ENCODE results near the gene UCHL3. TPM values are rescaled to one million over a fixed set of nuclear protein-coding genes. Genes with fewer than 3 reads are reported as not detected.

Gene UCHL3
- total RNA-seq, 1 donor from 2014 or later, result not detected

GRCh38 chr13:75569576-75569975, 20.0 kb downstream of the UCHL3 start:
- no peak overlapping the region for H3K4me3 ChIP-seq
- H3K27ac ChIP-seq, result no peak overlapping the region
- H3K9me3 ChIP-seq, result no peaks in the 10 kb centered on the region
- TF ChIP-seq CTCF (IDR thresholded peaks at IDR 0.05), result no peak
- peaks cover 15 to 27% of the 10 kb centered on the region in 2 donors for H3K36me3 ChIP-seq
- no peaks in the 10 kb centered on the region for H3K27me3 ChIP-seq
- no peaks in the 10 kb centered on the region for H3K4me1 ChIP-seq
- intact Hi-C loops (cut with DNase I), result no loop called here
- no peak for DNase-seq (ENCODE audit: low spot score in 2 of 2)

- no peak overlapping the region for H3K4me3 ChIP-seq
- H3K27ac ChIP-seq, result no peak overlapping the region
- no peaks in the 10 kb centered on the region for H3K4me1 ChIP-seq
- H3K9me3 ChIP-seq, result peaks cover 0 to 9% of the 10 kb centered on the region in 2 donors
- DNase-seq (ENCODE audit: low spot score in 2 of 2), result no peak
- H3K36me3 ChIP-seq, result peaks cover 0 to 11% of the 10 kb centered on the region in 2 donors
- no peaks in the 10 kb centered on the region for H3K27me3 ChIP-seq
- TF ChIP-seq CTCF (IDR thresholded peaks at IDR 0.05), result no peak
- intact Hi-C loops (cut with DNase I), result no loop called here
These were observed 29.9 kb downstream of the UCHL3 start for GRCh38 chr13:75579529-75579928.

- intact Hi-C loops (cut with DNase I), result no loop called here
- no peak for TF ChIP-seq CTCF (IDR thresholded peaks at IDR 0.05)
- H3K9me3 ChIP-seq, result peaks cover 0 to 15% of the 10 kb centered on the region in 2 donors
- H3K4me3 ChIP-seq, result no peak overlapping the region
- H3K27ac ChIP-seq, result no peak overlapping the region
- no peaks in the 10 kb centered on the region for H3K27me3 ChIP-seq
- H3K4me1 ChIP-seq, result no peaks in the 10 kb centered on the region
- H3K36me3 ChIP-seq, result no peaks in the 10 kb centered on the region
- DNase-seq (ENCODE audit: low spot score in 2 of 2), result no peak
These were observed 32.5 kb downstream of the UCHL3 start for GRCh38 chr13:75581874-75582640.

- Histone ChIP-seq H3K27me3 (no peaks in the 10 kb centered on the region), H3K9me3 (peaks cover 0 to 15% of the 10 kb centered on the region in 2 donors), H3K36me3 (no peaks in the 10 kb centered on the region), H3K4me3 (no peak overlapping the region), H3K27ac (no peak overlapping the region), H3K4me1 (no peaks in the 10 kb centered on the region)
- DNase-seq (ENCODE audit: low spot score in 2 of 2), result no peak
- intact Hi-C loops (cut with DNase I), result no loop called here
- no peak for TF ChIP-seq CTCF (IDR thresholded peaks at IDR 0.05)
These were observed 33.5 kb downstream of the UCHL3 start for GRCh38 chr13:75583091-75583490.

- peaks cover 0 to 15% of the 10 kb centered on the region in 2 donors for H3K9me3 ChIP-seq
- H3K4me1 ChIP-seq, result no peaks in the 10 kb centered on the region
- no peak overlapping the region for H3K4me3 ChIP-seq
- TF ChIP-seq CTCF (IDR thresholded peaks at IDR 0.05), result no peak
- DNase-seq (ENCODE audit: low spot score in 2 of 2), result no peak
- no peak overlapping the region for H3K27ac ChIP-seq
- no peaks in the 10 kb centered on the region for H3K27me3 ChIP-seq
- H3K36me3 ChIP-seq, result peaks cover 0 to 3% of the 10 kb centered on the region in 2 donors
- intact Hi-C loops (cut with DNase I), result no loop called here
These were observed 35.6 kb downstream of the UCHL3 start for GRCh38 chr13:75585153-75585552.

All from ascending aorta (tissue), 2 donors.